ENCODE results near the gene KCNC1.

Gene KCNC1

GRCh38 chr11:17738151-17738973 lies 3.8 kb downstream of the KCNC1 start:
- DNase-seq: no peak

- DNase-seq: no peak
These were observed 5.4 kb downstream of the KCNC1 start for GRCh38 chr11:17739945-17740338.

- DNase-seq: no peak
These were observed 6.2 kb downstream of the KCNC1 start for GRCh38 chr11:17740649-17741235.

GRCh38 chr11:17741487-17741886 lies 6.9 kb downstream of the KCNC1 start:
- DNase-seq: no peak

GRCh38 chr11:17742019-17742418 lies 7.4 kb downstream of the KCNC1 start:
- no peak for DNase-seq

GRCh38 chr11:17743026-17743807 lies 8.6 kb downstream of the KCNC1 start:
- no peak for DNase-seq

- no peak for DNase-seq
These were observed 9.2 kb downstream of the KCNC1 start for GRCh38 chr11:17743808-17744119.

- DNase-seq: no peak
These were observed 9.8 kb downstream of the KCNC1 start for GRCh38 chr11:17744151-17744940.

GRCh38 chr11:17745023-17745772 lies 10.6 kb downstream of the KCNC1 start:
- no peak for DNase-seq

GRCh38 chr11:17746096-17746495 lies 11.5 kb downstream of the KCNC1 start:
- no peak for DNase-seq

- no peak for DNase-seq
These were observed 12.8 kb downstream of the KCNC1 start for GRCh38 chr11:17747131-17747955.

- no peak for DNase-seq
These were observed 13.5 kb downstream of the KCNC1 start for GRCh38 chr11:17748044-17748443.

GRCh38 chr11:17748761-17749721 lies 14.5 kb downstream of the KCNC1 start:
- DNase-seq: peak; percentile 46

GRCh38 chr11:17750013-17750800 lies 15.6 kb downstream of the KCNC1 start:
- no peak for DNase-seq

GRCh38 chr11:17750801-17751165 lies 16.2 kb downstream of the KCNC1 start:
- DNase-seq: no peak

- no peak for DNase-seq
These were observed 17.0 kb downstream of the KCNC1 start for GRCh38 chr11:17751558-17751957.

- peak; percentile 19 for DNase-seq
These were observed 17.6 kb downstream of the KCNC1 start for GRCh38 chr11:17752144-17752543.

GRCh38 chr11:17753153-17753552 lies 18.6 kb downstream of the KCNC1 start:
- no peak for DNase-seq

- DNase-seq: no peak
These were observed 19.1 kb downstream of the KCNC1 start for GRCh38 chr11:17753641-17754040.

Measured in NCI-H69 (cell line).